GM18519 (cell line): Measurements from ENCODE around the gene PPP1R12B.
"Not testable (repeated sequence)": the region's sequence is repeated elsewhere in the genome, so short reads cannot be mapped to it uniquely, and the experiment has no call there.

ENCODE experiments used
- ATAC-seq: cut with Tn5 transposase; IDR thresholded peaks from one replicate; pipeline ENCODE4 v1.9.1; 2021; ENCODE audit warnings: mild to moderate bottlenecking, moderate library complexity; ENCODE audit not compliant: unreplicated experiment, low FRiP score

Gene PPP1R12B

GRCh38 chr1:202575918-202576653 lies 227.6 kb downstream of the PPP1R12B start:
- ATAC-seq = no peak

GRCh38 chr1:202576816-202577215 lies 228.3 kb downstream of the PPP1R12B start:
- ATAC-seq = no peak

GRCh38 chr1:202577381-202577780 lies 228.9 kb downstream of the PPP1R12B start:
- no peak for ATAC-seq

- no peak for ATAC-seq
Observed at GRCh38 chr1:202578001-202578504, 229.6 kb downstream of the PPP1R12B start.

GRCh38 chr1:202578565-202578964 lies 230.1 kb downstream of the PPP1R12B start:
- no peak for ATAC-seq

- ATAC-seq = no peak
Observed at GRCh38 chr1:202579806-202580205, 231.3 kb downstream of the PPP1R12B start.

- ATAC-seq = no peak
Observed at GRCh38 chr1:202580619-202581018, 232.1 kb downstream of the PPP1R12B start.

- not testable (repeated sequence) for ATAC-seq
Observed at GRCh38 chr1:202582350-202582749, 233.9 kb downstream of the PPP1R12B start.

- no peak for ATAC-seq
Observed at GRCh38 chr1:202584707-202585589, 236.4 kb downstream of the PPP1R12B start.

- no peak for ATAC-seq
Observed at GRCh38 chr1:202585590-202585933, 237.1 kb downstream of the PPP1R12B start.

- ATAC-seq = no peak
Observed at GRCh38 chr1:202586018-202586821, 237.7 kb downstream of the PPP1R12B start.

GRCh38 chr1:202586871-202587270 lies 238.4 kb downstream of the PPP1R12B start:
- ATAC-seq = no peak

GRCh38 chr1:202587859-202588485 lies 239.5 kb downstream of the PPP1R12B start:
- no peak for ATAC-seq

GRCh38 chr1:202588503-202589189 lies 240.1 kb downstream of the PPP1R12B start:
- no peak for ATAC-seq

- ATAC-seq = no peak
Observed at GRCh38 chr1:202589190-202589930, 240.9 kb downstream of the PPP1R12B start.

GRCh38 chr1:202590126-202590525 lies 241.6 kb downstream of the PPP1R12B start:
- ATAC-seq = no peak

GRCh38 chr1:202590975-202591411 lies 242.5 kb downstream of the PPP1R12B start:
- no peak for ATAC-seq

- no peak for ATAC-seq
Observed at GRCh38 chr1:202591515-202591914, 243.0 kb downstream of the PPP1R12B start.

- ATAC-seq = no peak
Observed at GRCh38 chr1:202592146-202592545, 243.6 kb downstream of the PPP1R12B start.
